HEK293 (cell line): ENCODE data around the gene ZBED6.

Experiments
- CTCF ChIA-PET: fragments of 350-600 bp; formaldehyde crosslinking; extraction: SDS; loops from one replicate; lab custom pipeline; 2021; ENCODE audit warnings: antibody characterized with exemption; lab: Yijun Ruan, JAX
- POLR2A ChIA-PET: fragments of 300-600 bp; formaldehyde crosslinking; extraction: SDS; loops from one replicate; lab custom pipeline; 2020; ENCODE audit warnings: antibody characterized with exemption, inconsistent platforms; lab: Yijun Ruan, JAX
- H3K27ac ChIP-seq: fragments of 200-500 bp; sonication (Bioruptor generic); 2 replicates; pipeline ENCODE4 v1.5.1; 2014; ENCODE audit warnings: low read depth, low read length, control low read depth, inconsistent platforms; ENCODE audit errors: extremely low read depth
- H3K36me3 ChIP-seq, 2 experiments: fragments of 200-500 bp in 1 of 2; sonication (Bioruptor generic) in 1 of 2; 1 replicate in 1 of 2; 2 replicates in 1 of 2; pipeline ENCODE4 v1.5.1; 2014 to 2017; ENCODE audit warnings: inconsistent platforms in 2 of 2, low read length in 2 of 2; ENCODE audit not compliant: control insufficient read depth in 2 of 2, insufficient read depth in 1 of 2
- H3K4me1 ChIP-seq: fragments of 200-500 bp; sonication (Bioruptor generic); 2 replicates; pipeline ENCODE4 v1.5.1; 2014; ENCODE audit warnings: mild to moderate bottlenecking, low read length, inconsistent platforms; ENCODE audit not compliant: control insufficient read depth, insufficient read depth
- H3K4me3 ChIP-seq: 2 replicates; pipeline ENCODE4 v1.5.1; 2011; ENCODE audit warnings: low read depth, mild to moderate bottlenecking, control low read depth, low read length, moderate library complexity
- H3K9me3 ChIP-seq: fragments of 200-500 bp; sonication (Bioruptor generic); 2 replicates; pipeline ENCODE4 v1.5.1; 2014; ENCODE audit warnings: low read depth, low read length, inconsistent platforms; ENCODE audit not compliant: control insufficient read depth, insufficient read depth
- KLF16 ChIP-seq: fragments of 450-650 bp; formaldehyde crosslinking; IDR thresholded peaks from 2 replicates; pipeline ENCODE4 v1.5.1; 2017; ENCODE audit warnings: missing biosample characterization, missing genetic modification characterization
- SCRT2 ChIP-seq: fragments of 450-650 bp; formaldehyde crosslinking; IDR thresholded peaks from 2 replicates; pipeline ENCODE4 v1.5.1; 2016; ENCODE audit warnings: missing biosample characterization, missing genetic modification characterization
- ZBTB17 ChIP-seq: fragments of 450-650 bp; formaldehyde crosslinking; IDR thresholded peaks from 2 replicates; pipeline ENCODE4 v1.5.1; 2016; ENCODE audit warnings: missing biosample characterization, missing genetic modification characterization
- ZFP41 ChIP-seq: fragments of 450-650 bp; formaldehyde crosslinking; IDR thresholded peaks from 2 replicates; pipeline ENCODE4 v1.5.1; 2016; ENCODE audit warnings: missing biosample characterization, missing genetic modification characterization, borderline replicate concordance
- ZNF155 ChIP-seq: fragments of 450-650 bp; formaldehyde crosslinking; IDR thresholded peaks from 2 replicates; pipeline ENCODE4 v1.5.1; 2016; ENCODE audit warnings: missing biosample characterization, missing genetic modification characterization
- ZNF16 ChIP-seq: fragments of 450-650 bp; formaldehyde crosslinking; IDR thresholded peaks from 2 replicates; pipeline ENCODE4 v1.5.1; 2016; ENCODE audit warnings: low read depth, missing biosample characterization, missing genetic modification characterization
- ZNF174 ChIP-seq: fragments of 450-650 bp; formaldehyde crosslinking; IDR thresholded peaks from 2 replicates; pipeline ENCODE4 v1.5.0; 2017; ENCODE audit warnings: missing biosample characterization, mild to moderate bottlenecking, missing genetic modification characterization
- ZNF202 ChIP-seq: fragments of 450-650 bp; formaldehyde crosslinking; IDR thresholded peaks from 2 replicates; pipeline ENCODE4 v1.5.1; 2016; ENCODE audit warnings: missing biosample characterization, missing genetic modification characterization, borderline replicate concordance
- ZNF350 ChIP-seq: fragments of 450-650 bp; formaldehyde crosslinking; IDR thresholded peaks from 2 replicates; pipeline ENCODE4 v1.5.0; 2017; ENCODE audit warnings: missing biosample characterization, mild to moderate bottlenecking, missing genetic modification characterization
- ZNF37A ChIP-seq: fragments of 450-650 bp; IDR thresholded peaks from 2 replicates; pipeline ENCODE4 v1.5.1; 2018; ENCODE audit warnings: missing biosample characterization, missing genetic modification characterization
- ZNF391 ChIP-seq: fragments of 450-650 bp; formaldehyde crosslinking; IDR thresholded peaks from 2 replicates; pipeline ENCODE4 v1.5.1; 2016; ENCODE audit warnings: low read depth, missing biosample characterization, missing genetic modification characterization, borderline replicate concordance
- ZNF558 ChIP-seq: fragments of 450-650 bp; formaldehyde crosslinking; IDR thresholded peaks from 2 replicates; pipeline ENCODE4 v1.5.1; 2016; ENCODE audit warnings: missing biosample characterization, missing genetic modification characterization
- ZNF654 ChIP-seq: fragments of 450-650 bp; formaldehyde crosslinking; IDR thresholded peaks from 2 replicates; pipeline ENCODE4 v1.5.1; 2016; ENCODE audit warnings: low read depth, missing biosample characterization, missing genetic modification characterization
- ZSCAN23 ChIP-seq: fragments of 450-650 bp; formaldehyde crosslinking; IDR thresholded peaks from 2 replicates; pipeline ENCODE4 v1.5.1; 2016; ENCODE audit warnings: missing biosample characterization, missing genetic modification characterization
- TF ChIP-seq, protein P1 (sequence below): fragments of 450-650 bp; formaldehyde crosslinking; IDR thresholded peaks from 2 replicates; pipeline ENCODE4 v1.5.1; 2016; ENCODE audit warnings: missing biosample characterization, missing genetic modification characterization
- TF ChIP-seq, protein P2 (sequence below): fragments of 450-650 bp; formaldehyde crosslinking; IDR thresholded peaks from 2 replicates; pipeline ENCODE4 v1.5.1; 2016; ENCODE audit warnings: missing biosample characterization, missing genetic modification characterization
- TF ChIP-seq, protein P3 (sequence below): fragments of 450-650 bp; formaldehyde crosslinking; IDR thresholded peaks from 2 replicates; pipeline ENCODE4 v1.5.1; 2016; ENCODE audit warnings: missing biosample characterization, missing genetic modification characterization, low read depth

ZBED6 gene

DNA sequence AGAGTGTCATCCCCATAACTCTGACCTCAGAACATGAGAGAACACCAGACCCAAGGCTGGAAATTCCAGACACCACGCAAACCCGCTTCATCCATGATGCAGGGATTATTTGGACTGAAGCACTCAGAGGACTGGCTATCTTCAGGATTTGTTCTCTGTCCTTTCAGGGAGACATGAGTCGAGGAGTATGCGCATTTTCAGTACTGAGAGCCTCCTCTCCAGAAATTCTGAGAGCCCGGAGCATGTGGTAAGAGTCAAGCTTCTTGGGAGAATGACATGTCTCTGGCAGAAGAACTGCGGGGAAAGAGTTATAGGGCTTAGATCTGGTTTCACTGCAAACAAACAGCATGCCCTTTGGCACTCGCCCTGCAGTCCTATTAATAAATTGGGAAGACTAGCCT lies 23.5 kb upstream of the ZBED6 start:
- CTCF ChIA-PET = no interaction called here
- TF ChIP-seq ZNF37A = no peak
- 0 out of 2 replicates have a peak, but pooled peaks have one; percentile 26 for TF ChIP-seq ZBTB17
- TF ChIP-seq ZNF654 (tag by site-specific recombination) = no peak
- Histone ChIP-seq H3K4me1 (no peaks in the 10 kb centered on the region), H3K27ac (no peak overlapping the region), H3K36me3 (no peaks in the 10 kb centered on the region), H3K4me3 (no peak overlapping the region), H3K9me3 (no peaks in the 10 kb centered on the region)
- POLR2A ChIA-PET = no interaction called here

DNA sequence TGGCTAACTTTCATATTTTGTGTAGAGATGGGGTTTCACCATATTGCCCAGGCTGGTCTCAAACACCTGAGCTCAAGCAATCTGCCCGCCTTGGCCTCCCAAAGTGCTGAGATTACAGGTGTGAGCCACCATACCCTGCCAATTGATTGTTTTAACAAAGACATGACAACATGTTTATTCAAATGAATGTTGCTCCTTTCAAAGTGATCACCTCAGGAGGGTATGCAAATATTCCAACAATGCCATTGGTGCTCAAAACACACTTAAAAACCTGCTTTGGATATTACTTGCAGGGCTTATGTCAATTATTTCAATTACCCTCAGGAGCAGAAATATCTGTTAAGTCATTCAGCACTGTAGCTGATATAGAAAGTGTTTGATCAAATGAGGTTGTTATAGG lies 22.6 kb upstream of the ZBED6 start:
- H3K9me3 ChIP-seq = no peaks in the 10 kb centered on the region
- ChIA-PET CTCF (no interaction called here), POLR2A (interaction anchor here (0.6 kb wide), 1 partner anchor 344 kb away, joined by 3 read pairs; no protein-coding TSS in a partner anchor)
- no peak overlapping the region for H3K27ac ChIP-seq
- no peaks in the 10 kb centered on the region for H3K4me1 ChIP-seq
- no peak for TF ChIP-seq KLF16 (tag by site-specific recombination)
- no peak for TF ChIP-seq ZNF155 (tag by site-specific recombination)
- TF ChIP-seq ZFP41 (tag by site-specific recombination) = no peak
- TF ChIP-seq ZNF350 = no peak
- no peak for TF ChIP-seq SCRT2 (tag by site-specific recombination)
- no peak for TF ChIP-seq ZNF391 (tag by site-specific recombination)
- TF ChIP-seq ZNF174 (tag by site-specific recombination) = no peak
- no peak for TF ChIP-seq ZSCAN23 (tag by site-specific recombination)
- no peak for TF ChIP-seq ZNF16 (tag by site-specific recombination)
- TF ChIP-seq, protein P1, sequence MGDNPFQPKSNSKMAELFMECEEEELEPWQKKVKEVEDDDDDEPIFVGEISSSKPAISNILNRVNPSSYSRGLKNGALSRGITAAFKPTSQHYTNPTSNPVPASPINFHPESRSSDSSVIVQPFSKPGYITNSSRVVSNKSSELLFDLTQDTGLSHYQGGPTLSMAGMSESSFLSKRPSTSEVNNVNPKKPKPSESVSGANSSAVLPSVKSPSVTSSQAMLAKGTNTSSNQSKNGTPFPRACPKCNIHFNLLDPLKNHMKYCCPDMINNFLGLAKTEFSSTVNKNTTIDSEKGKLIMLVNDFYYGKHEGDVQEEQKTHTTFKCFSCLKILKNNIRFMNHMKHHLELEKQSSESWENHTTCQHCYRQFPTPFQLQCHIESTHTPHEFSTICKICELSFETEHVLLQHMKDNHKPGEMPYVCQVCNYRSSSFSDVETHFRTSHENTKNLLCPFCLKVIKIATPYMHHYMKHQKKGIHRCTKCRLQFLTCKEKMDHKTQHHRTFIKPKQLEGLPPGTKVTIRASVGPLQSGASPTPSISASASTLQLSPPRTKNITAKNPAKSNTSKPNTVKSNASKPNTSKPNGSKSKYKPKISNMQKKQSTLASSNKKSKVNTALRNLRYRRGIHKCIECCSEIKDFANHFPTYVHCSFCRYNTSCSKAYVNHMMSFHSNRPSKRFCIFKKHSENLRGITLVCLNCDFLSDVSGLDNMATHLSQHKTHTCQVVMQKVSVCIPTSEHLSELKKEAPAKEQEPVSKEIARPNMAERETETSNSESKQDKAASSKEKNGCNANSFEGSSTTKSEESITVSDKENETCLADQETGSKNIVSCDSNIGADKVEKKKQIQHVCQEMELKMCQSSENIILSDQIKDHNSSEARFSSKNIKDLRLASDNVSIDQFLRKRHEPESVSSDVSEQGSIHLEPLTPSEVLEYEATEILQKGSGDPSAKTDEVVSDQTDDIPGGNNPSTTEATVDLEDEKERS (tag by site-specific recombination) = no peak
- no peak for TF ChIP-seq ZNF202 (tag by site-specific recombination)
- TF ChIP-seq, protein P2, sequence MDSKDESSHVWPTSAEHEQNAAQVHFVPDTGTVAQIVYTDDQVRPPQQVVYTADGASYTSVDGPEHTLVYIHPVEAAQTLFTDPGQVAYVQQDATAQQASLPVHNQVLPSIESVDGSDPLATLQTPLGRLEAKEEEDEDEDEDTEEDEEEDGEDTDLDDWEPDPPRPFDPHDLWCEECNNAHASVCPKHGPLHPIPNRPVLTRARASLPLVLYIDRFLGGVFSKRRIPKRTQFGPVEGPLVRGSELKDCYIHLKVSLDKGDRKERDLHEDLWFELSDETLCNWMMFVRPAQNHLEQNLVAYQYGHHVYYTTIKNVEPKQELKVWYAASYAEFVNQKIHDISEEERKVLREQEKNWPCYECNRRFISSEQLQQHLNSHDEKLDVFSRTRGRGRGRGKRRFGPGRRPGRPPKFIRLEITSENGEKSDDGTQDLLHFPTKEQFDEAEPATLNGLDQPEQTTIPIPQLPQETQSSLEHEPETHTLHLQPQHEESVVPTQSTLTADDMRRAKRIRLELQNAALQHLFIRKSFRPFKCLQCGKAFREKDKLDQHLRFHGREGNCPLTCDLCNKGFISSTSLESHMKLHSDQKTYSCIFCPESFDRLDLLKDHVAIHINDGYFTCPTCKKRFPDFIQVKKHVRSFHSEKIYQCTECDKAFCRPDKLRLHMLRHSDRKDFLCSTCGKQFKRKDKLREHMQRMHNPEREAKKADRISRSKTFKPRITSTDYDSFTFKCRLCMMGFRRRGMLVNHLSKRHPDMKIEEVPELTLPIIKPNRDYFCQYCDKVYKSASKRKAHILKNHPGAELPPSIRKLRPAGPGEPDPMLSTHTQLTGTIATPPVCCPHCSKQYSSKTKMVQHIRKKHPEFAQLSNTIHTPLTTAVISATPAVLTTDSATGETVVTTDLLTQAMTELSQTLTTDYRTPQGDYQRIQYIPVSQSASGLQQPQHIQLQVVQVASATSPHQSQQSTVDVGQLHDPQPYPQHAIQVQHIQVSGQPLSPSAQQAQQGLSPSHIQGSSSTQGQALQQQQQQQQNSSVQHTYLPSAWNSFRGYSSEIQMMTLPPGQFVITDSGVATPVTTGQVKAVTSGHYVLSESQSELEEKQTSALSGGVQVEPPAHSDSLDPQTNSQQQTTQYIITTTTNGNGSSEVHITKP = no peak
- TF ChIP-seq ZNF558 = no peak
- TF ChIP-seq, protein P3, sequence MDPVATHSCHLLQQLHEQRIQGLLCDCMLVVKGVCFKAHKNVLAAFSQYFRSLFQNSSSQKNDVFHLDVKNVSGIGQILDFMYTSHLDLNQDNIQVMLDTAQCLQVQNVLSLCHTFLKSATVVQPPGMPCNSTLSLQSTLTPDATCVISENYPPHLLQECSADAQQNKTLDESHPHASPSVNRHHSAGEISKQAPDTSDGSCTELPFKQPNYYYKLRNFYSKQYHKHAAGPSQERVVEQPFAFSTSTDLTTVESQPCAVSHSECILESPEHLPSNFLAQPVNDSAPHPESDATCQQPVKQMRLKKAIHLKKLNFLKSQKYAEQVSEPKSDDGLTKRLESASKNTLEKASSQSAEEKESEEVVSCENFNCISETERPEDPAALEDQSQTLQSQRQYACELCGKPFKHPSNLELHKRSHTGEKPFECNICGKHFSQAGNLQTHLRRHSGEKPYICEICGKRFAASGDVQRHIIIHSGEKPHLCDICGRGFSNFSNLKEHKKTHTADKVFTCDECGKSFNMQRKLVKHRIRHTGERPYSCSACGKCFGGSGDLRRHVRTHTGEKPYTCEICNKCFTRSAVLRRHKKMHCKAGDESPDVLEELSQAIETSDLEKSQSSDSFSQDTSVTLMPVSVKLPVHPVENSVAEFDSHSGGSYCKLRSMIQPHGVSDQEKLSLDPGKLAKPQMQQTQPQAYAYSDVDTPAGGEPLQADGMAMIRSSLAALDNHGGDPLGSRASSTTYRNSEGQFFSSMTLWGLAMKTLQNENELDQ = no peak
- no peak overlapping the region for H3K4me3 ChIP-seq
- no peaks in the 10 kb centered on the region for H3K36me3 ChIP-seq
